ENCODE measurements around the gene SCAANT1. TPM values are rescaled to one million over a fixed set of nuclear protein-coding genes. Genes with fewer than 3 reads are reported as not detected.

SCAANT1 gene
- total and polyA plus RNA-seq, 2 of the 8 experiments (the other 6 are each of a cell fraction or from before 2014, with no cell fraction given): not detected

DNA sequence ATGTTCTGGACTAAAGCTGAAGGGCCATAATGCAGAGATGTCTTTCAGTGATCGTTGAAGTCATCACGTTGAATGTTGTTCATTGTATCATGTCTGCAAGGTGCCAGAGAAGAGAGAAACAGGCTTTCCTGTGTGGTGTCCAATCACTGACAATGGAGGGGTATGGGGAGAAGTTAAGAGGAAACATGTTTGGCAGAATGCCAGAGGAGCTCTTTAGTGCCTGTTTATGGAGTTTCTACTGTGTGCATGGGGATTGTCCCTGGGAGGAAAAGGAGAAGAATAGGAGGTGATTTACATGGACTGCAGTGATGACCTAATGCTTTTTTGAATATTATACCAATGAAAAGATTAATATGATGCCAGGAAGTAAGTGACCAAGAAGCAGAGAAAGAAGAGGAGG lies 11.7 kb downstream of the SCAANT1 start:
- Histone ChIP-seq H3K9ac (replicated peaks in 1 of 4; ENCODE audit: extremely low read depth in 1 of 4, low read depth in 3 of 4, low read length in 3 of 4) (no peak overlapping the region), H3K14ac (ENCODE audit: insufficient read length) (no peak overlapping the region), H3K23ac (ENCODE audit: insufficient read length) (no peak overlapping the region), H3K79me2 (ENCODE audit: control insufficient read depth in 1 of 2, insufficient read depth in 2 of 2, low read length in 2 of 2) (0 out of 4 replicates have a peak, but pooled peaks cover 0 to 7% of the 10 kb centered on the region in 2 experiments), H3K4ac (replicated peaks; ENCODE audit: insufficient read length, low read depth, low read length) (no peak overlapping the region), H3K79me1 (ENCODE audit: low read depth, low read length) (no peaks in the 10 kb centered on the region), H3K27me3 (replicated peaks in 1 of 4; ENCODE audit: control insufficient read depth in 3 of 4, extremely low read depth in 1 of 4, insufficient read depth in 3 of 4, low read length in 3 of 4) (no peaks in the 10 kb centered on the region), H2BK5ac (ENCODE audit: low read depth, low read length) (no peak overlapping the region), H3K56ac (replicated peaks; ENCODE audit: insufficient read length, low read depth, low read length) (no peak overlapping the region), H3K36me3 (ENCODE audit: control insufficient read depth in 2 of 4, insufficient read depth in 4 of 4, low read length in 3 of 4) (peaks cover 0 to 4% (median 0%) of the 10 kb centered on the region in 4 experiments; a peak in 3 of 8 replicates), H2AFZ (ENCODE audit: low read length) (no peak overlapping the region), H4K8ac (ENCODE audit: extremely low read depth, insufficient read depth, low read length) (no peak overlapping the region), H3K27ac (ENCODE audit: low read depth, low read length) (no peak overlapping the region), H3K4me3 (ENCODE audit: extremely low read depth in 1 of 4, insufficient read depth in 2 of 4, low read depth in 3 of 4, low read length in 4 of 4) (no peak overlapping the region), H3K9me3 (ENCODE audit: insufficient read depth in 2 of 2, low read depth in 1 of 2, low read length in 1 of 2) (no peaks in the 10 kb centered on the region), H2AK5ac (ENCODE audit: low read depth, low read length) (no peak overlapping the region), H2BK20ac (ENCODE audit: low read length) (no peak overlapping the region), H3K4me1 (replicated peaks in 1 of 4; ENCODE audit: control insufficient read depth in 3 of 4, insufficient read depth in 4 of 4, low read length in 3 of 4) (0 out of 7 replicates have a peak, but pooled peaks cover 0 to 3% (median 0%) of the 10 kb centered on the region in 4 experiments), H4K91ac (replicated peaks; ENCODE audit: insufficient read length, low read length) (no peak overlapping the region), H3K18ac (ENCODE audit: extremely low read depth, low read length) (no peak overlapping the region), H3K4me2 (ENCODE audit: insufficient read depth in 1 of 2, low read depth in 2 of 2, low read length in 2 of 2) (no peak overlapping the region), H4K5ac (ENCODE audit: insufficient read length, low read depth, low read length) (no peak overlapping the region), H2BK15ac (ENCODE audit: low read length) (no peak overlapping the region), H2BK12ac (ENCODE audit: low read depth, low read length) (no peak overlapping the region), H3K23me2 (ENCODE audit: low read depth, low read length) (no peaks in the 10 kb centered on the region), H2BK120ac (replicated peaks; ENCODE audit: low read depth, low read length) (no peak overlapping the region), H4K20me1 (replicated peaks in 1 of 2; ENCODE audit: control insufficient read depth in 1 of 2, insufficient read depth in 2 of 2, low read length in 2 of 2) (no peaks in the 10 kb centered on the region)
- ChIA-PET POLR2A (ENCODE audit: partially characterized antibody) (interaction anchor here (1.0 kb wide), 1 partner anchor 33 kb away, joined by 3 read pairs; no protein-coding TSS in a partner anchor), CTCF (ENCODE audit: partially characterized antibody) (interaction anchor here (0.6 kb wide), 1 partner anchor 60 kb away, joined by 3 read pairs; no protein-coding TSS in a partner anchor)
- no peak for DNase-seq (ENCODE audit: low read depth in 1 of 2, low spot score in 2 of 2)
- FAIRE-seq: no peak
- 100% methylated on average over 2 of the region's 2 CpGs; no CpG with 5 or more reads in 1 of the 2 experiments for WGBS, 2 experiments (ENCODE audit: extremely low coverage in 1 of 2, insufficient coverage in 1 of 2, insufficient read length in 1 of 2, insufficient replicate concordance in 2 of 2, low coverage in 1 of 2, low lambda C conversion rate in 2 of 2, missing lambda C conversion rate in 1 of 2)
- no peak for TF ChIP-seq SP2 (IDR thresholded peaks at IDR 0.05; ENCODE audit: low read length)
- TF ChIP-seq KDM4A (IDR thresholded peaks at IDR 0.05; ENCODE audit: low read depth, low read length, severe bottlenecking): no peak
- TF ChIP-seq RFX5 (IDR thresholded peaks at IDR 0.05; ENCODE audit: borderline replicate concordance, low read depth, low read length): no peak
- TF ChIP-seq ATF2 (IDR thresholded peaks at IDR 0.05; ENCODE audit: low read length): no peak
- TF ChIP-seq RAD21 (IDR thresholded peaks at IDR 0.05 in 1 of 2, conservative IDR thresholded peaks at IDR 0.05 in 1 of 2; ENCODE audit: low read depth in 2 of 2, low read length in 2 of 2): no peak
- TF ChIP-seq E2F6 (IDR thresholded peaks at IDR 0.05): no peak
